Neural cell (in vitro differentiated cells): Measurements from ENCODE around the gene MPO.

Experiments used
- CTCF ChIP-seq: fragments of 450-650 bp; IDR thresholded peaks from 2 replicates; pipeline ENCODE4 v1.5.1; 2014; ENCODE audit warnings: antibody characterized with exemption, mild to moderate bottlenecking, moderate library complexity; ENCODE audit not compliant: poor library complexity, severe bottlenecking
- EP300 ChIP-seq: fragments of 450-650 bp; conservative IDR thresholded peaks from 2 replicates; pipeline ENCODE4 v1.6.1; 2014; ENCODE audit warnings: antibody characterized with exemption, mild to moderate bottlenecking, moderate library complexity; ENCODE audit not compliant: poor library complexity, severe bottlenecking
- EZH2 ChIP-seq: fragments of 200-600, 300-800 bp; shearing (Covaris generic), sonication (generic); IDR thresholded peaks from 2 replicates; pipeline ENCODE4 v1.6.1; 2014; ENCODE audit warnings: antibody characterized with exemption, low read length, borderline replicate concordance, mild to moderate bottlenecking; ENCODE audit not compliant: insufficient read depth, poor library complexity, severe bottlenecking
- MXI1 ChIP-seq: fragments of 450-650 bp; conservative IDR thresholded peaks from 2 replicates; pipeline ENCODE4 v1.6.1; 2014; ENCODE audit warnings: antibody characterized with exemption, mild to moderate bottlenecking; ENCODE audit not compliant: poor library complexity, severe bottlenecking
- POLR2AphosphoS5 ChIP-seq: IDR thresholded peaks from 2 replicates; pipeline ENCODE4 v1.6.1; 2012
- RAD21 ChIP-seq: fragments of 450-650 bp; conservative IDR thresholded peaks from 2 replicates; pipeline ENCODE4 v1.6.1; 2014; ENCODE audit warnings: antibody characterized with exemption, mild to moderate bottlenecking, moderate library complexity
- SMC3 ChIP-seq: fragments of 450-650 bp; conservative IDR thresholded peaks from 2 replicates; pipeline ENCODE4 v1.6.1; 2014; ENCODE audit warnings: antibody characterized with exemption, mild to moderate bottlenecking, moderate library complexity; ENCODE audit not compliant: poor library complexity
- TAF1 ChIP-seq: IDR thresholded peaks from 2 replicates; pipeline ENCODE4 v1.6.1; 2012; ENCODE audit warnings: low read depth
- TF ChIP-seq, protein P1 (sequence below): IDR thresholded peaks from 2 replicates; pipeline ENCODE4 v1.6.1; 2012; ENCODE audit warnings: borderline replicate concordance

- TF ChIP-seq MXI1 = peak; percentile 54
- peak; percentile 64 for TF ChIP-seq CTCF
- no peak for TF ChIP-seq EP300
- TF ChIP-seq, protein P1, sequence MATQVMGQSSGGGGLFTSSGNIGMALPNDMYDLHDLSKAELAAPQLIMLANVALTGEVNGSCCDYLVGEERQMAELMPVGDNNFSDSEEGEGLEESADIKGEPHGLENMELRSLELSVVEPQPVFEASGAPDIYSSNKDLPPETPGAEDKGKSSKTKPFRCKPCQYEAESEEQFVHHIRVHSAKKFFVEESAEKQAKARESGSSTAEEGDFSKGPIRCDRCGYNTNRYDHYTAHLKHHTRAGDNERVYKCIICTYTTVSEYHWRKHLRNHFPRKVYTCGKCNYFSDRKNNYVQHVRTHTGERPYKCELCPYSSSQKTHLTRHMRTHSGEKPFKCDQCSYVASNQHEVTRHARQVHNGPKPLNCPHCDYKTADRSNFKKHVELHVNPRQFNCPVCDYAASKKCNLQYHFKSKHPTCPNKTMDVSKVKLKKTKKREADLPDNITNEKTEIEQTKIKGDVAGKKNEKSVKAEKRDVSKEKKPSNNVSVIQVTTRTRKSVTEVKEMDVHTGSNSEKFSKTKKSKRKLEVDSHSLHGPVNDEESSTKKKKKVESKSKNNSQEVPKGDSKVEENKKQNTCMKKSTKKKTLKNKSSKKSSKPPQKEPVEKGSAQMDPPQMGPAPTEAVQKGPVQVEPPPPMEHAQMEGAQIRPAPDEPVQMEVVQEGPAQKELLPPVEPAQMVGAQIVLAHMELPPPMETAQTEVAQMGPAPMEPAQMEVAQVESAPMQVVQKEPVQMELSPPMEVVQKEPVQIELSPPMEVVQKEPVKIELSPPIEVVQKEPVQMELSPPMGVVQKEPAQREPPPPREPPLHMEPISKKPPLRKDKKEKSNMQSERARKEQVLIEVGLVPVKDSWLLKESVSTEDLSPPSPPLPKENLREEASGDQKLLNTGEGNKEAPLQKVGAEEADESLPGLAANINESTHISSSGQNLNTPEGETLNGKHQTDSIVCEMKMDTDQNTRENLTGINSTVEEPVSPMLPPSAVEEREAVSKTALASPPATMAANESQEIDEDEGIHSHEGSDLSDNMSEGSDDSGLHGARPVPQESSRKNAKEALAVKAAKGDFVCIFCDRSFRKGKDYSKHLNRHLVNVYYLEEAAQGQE = no peak
- TF ChIP-seq EZH2 = no peak
- TF ChIP-seq SMC3 = peak; percentile 40
- peak; percentile 10 for TF ChIP-seq POLR2AphosphoS5
- TF ChIP-seq TAF1 = no peak
- peak; percentile 45 for TF ChIP-seq RAD21
These were observed 48.5 kb upstream of the MPO start for GRCh38 chr17:58329035-58329809.
